GM23338 (cell line): ENCODE measurements around the gene CDV3. TPM values are rescaled to one million over a fixed set of nuclear protein-coding genes. Genes with fewer than 3 reads are reported as not detected.
"Not testable (repeated sequence)": the region's sequence is repeated elsewhere in the genome, so short reads cannot be mapped to it uniquely, and the experiment has no call there.

Experiments used
- ATAC-seq: fragments of 200-7000 bp; cut with Tn5 transposase; 3 replicates; pipeline ENCODE4 v1.9.1; 2020
- DNase-seq: peaks from one replicate; pipeline ENCODE4 v3.0.0-alpha.2; 2015; ENCODE audit warnings: low spot score
- H2AFZ ChIP-seq: fragments of 200-600 bp; sonication (generic); 2 replicates; pipeline ENCODE4 v1.8.0; 2016; ENCODE audit warnings: antibody characterized with exemption, mild to moderate bottlenecking, moderate library complexity
- H3F3A ChIP-seq: fragments of 200-600 bp; sonication (generic); replicated peaks from 2 replicates; pipeline ENCODE4 v1.8.0; 2017; ENCODE audit warnings: antibody characterized with exemption, mixed run types, low read depth
- H3K27ac ChIP-seq: fragments of 200-600 bp; sonication (generic); 2 replicates; pipeline ENCODE4 v1.6.1; 2016; ENCODE audit warnings: low read depth
- H3K27me3 ChIP-seq: fragments of 200-600 bp; sonication (generic); 2 replicates; pipeline ENCODE4 v1.8.0; 2016; ENCODE audit warnings: mild to moderate bottlenecking, mixed run types, moderate library complexity; ENCODE audit not compliant: insufficient read depth
- H3K36me3 ChIP-seq: fragments of 200-600 bp; sonication (generic); 2 replicates; pipeline ENCODE4 v1.8.0; 2016; ENCODE audit warnings: mild to moderate bottlenecking; ENCODE audit not compliant: insufficient read depth
- H3K4me1 ChIP-seq: fragments of 200-600 bp; sonication (generic); 2 replicates; pipeline ENCODE4 v1.8.0; 2016; ENCODE audit warnings: mild to moderate bottlenecking, moderate library complexity; ENCODE audit not compliant: insufficient read depth
- H3K4me2 ChIP-seq: fragments of 200-600 bp; sonication (generic); 2 replicates; pipeline ENCODE4 v1.7.1; 2017; ENCODE audit warnings: mixed run types
- H3K4me3 ChIP-seq: fragments of 200-600 bp; sonication (generic); 2 replicates; pipeline ENCODE4 v1.6.1; 2016; ENCODE audit warnings: mixed run types
- H3K79me2 ChIP-seq: fragments of 200-600 bp; sonication (generic); replicated peaks from 2 replicates; pipeline ENCODE4 v1.8.0; 2017; ENCODE audit warnings: mild to moderate bottlenecking; ENCODE audit not compliant: insufficient read depth
- H3K9me2 ChIP-seq: fragments of 200-600 bp; sonication (generic); 2 replicates; pipeline ENCODE4 v1.8.0; 2017; ENCODE audit not compliant: insufficient read depth
- H4K20me1 ChIP-seq: fragments of 200-600 bp; sonication (generic); replicated peaks from 2 replicates; pipeline ENCODE4 v1.8.0; 2017; ENCODE audit warnings: mild to moderate bottlenecking; ENCODE audit not compliant: insufficient read depth
- H3K27ac Mint-ChIP-seq: 2 replicates; pipeline ENCODE4 v1.8.0; 2020; ENCODE audit warnings: inconsistent platforms, mild to moderate bottlenecking, moderate library complexity, mixed read lengths
- H3K27me3 Mint-ChIP-seq: 3 replicates; pipeline ENCODE4 v1.8.0; 2022; ENCODE audit warnings: low read depth, mild to moderate bottlenecking, moderate library complexity, mixed read lengths, inconsistent platforms; ENCODE audit not compliant: insufficient read depth, poor library complexity
- H3K36me3 Mint-ChIP-seq: 3 replicates; pipeline ENCODE4 v1.8.0; 2021; ENCODE audit warnings: low read depth, mild to moderate bottlenecking, inconsistent platforms, moderate library complexity, mixed read lengths
- H3K4me1 Mint-ChIP-seq: 3 replicates; pipeline ENCODE4 v1.8.0; 2020; ENCODE audit warnings: mild to moderate bottlenecking, inconsistent platforms, mixed read lengths
- H3K4me3 Mint-ChIP-seq: 3 replicates; pipeline ENCODE4 v1.8.0; 2021; ENCODE audit warnings: moderate library complexity, mild to moderate bottlenecking, inconsistent platforms, mixed read lengths
- H3K9me3 Mint-ChIP-seq: 3 replicates; pipeline ENCODE4 v1.8.0; 2020; ENCODE audit warnings: moderate library complexity, mild to moderate bottlenecking, inconsistent platforms, mixed read lengths
- JUNB ChIP-seq: IDR thresholded peaks from one replicate; pipeline ENCODE4 v1.6.1; 2016; ENCODE audit warnings: antibody characterized with exemption; ENCODE audit not compliant: unreplicated experiment
- POLR2AphosphoS5 ChIP-seq: IDR thresholded peaks from 2 replicates; pipeline ENCODE4 v1.6.1; 2016; ENCODE audit warnings: antibody characterized with exemption, low read depth
- REST ChIP-seq: IDR thresholded peaks from one replicate; pipeline ENCODE4 v1.6.1; 2018; ENCODE audit warnings: antibody characterized with exemption; ENCODE audit not compliant: unreplicated experiment
- ZNF462 ChIP-seq: fragments of 250-450 bp; sonication (Bioruptor Pico); IDR thresholded peaks from 2 replicates; pipeline ENCODE4 v1.5.0; 2020; ENCODE audit warnings: mild to moderate bottlenecking, moderate library complexity
- polyA plus RNA-seq: library from polyadenylated mRNA; unstranded; fragments of >200 nt; fragmentation: Nextera tagmentation; extraction: Ambion mirVana; gene quantifications from 2 replicates; pipeline ENCODE4 v1.2.1, GENCODE V29; 2016
- total RNA-seq: library from RNA; depleted of rRNA; stranded (reverse); fragments of >200 nt; shearing (Covaris generic); gene quantifications from 2 replicates; pipeline ENCODE4 v1.2.3, GENCODE V29; 2014

The CDV3 gene
- total and polyA plus RNA-seq, 2 experiments from 2014 or later, result 36.6 to 119 TPM

GRCh38 chr3:133540896-133541674 lies 32.4 kb upstream of the CDV3 start (continued):
- TF ChIP-seq REST, result no peak
- no peak for TF ChIP-seq ZNF462 (CRISPR knock-in tag)

DNA sequence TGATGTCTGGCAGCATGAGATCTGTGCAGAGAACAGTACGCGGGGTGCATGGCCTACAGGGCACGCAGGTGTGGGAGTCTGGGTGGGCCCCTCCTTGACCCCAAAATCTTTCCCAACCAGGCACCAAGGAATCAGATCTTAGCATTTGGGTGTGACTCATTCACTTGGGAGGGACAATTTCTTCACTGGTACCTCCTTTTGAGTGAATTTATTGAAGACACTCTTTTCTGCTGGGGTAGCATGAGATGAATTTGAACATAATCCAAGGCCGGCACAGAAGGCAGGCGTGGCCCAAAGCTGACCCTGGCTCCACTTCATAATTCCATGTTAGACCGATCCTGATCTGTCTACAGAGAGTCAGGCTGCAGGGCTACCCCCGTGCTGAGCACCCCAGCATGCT lies 30.6 kb upstream of the CDV3 start:
- Histone ChIP-seq H3K4me3 (no peak overlapping the region), H2AFZ (no peak overlapping the region; the same call in 1 of the 2 replicates), H3F3A (no peaks in the 10 kb centered on the region), H3K27ac (no peak overlapping the region), H3K36me3 (no peaks in the 10 kb centered on the region), H3K27me3 (no peaks in the 10 kb centered on the region), H3K9me2 (no peaks in the 10 kb centered on the region; the same call in 1 of the 2 replicates), H3K79me2 (no peaks in the 10 kb centered on the region), H3K4me2 (no peak overlapping the region), H4K20me1 (no peaks in the 10 kb centered on the region), H3K4me1 (peaks cover 7% of the 10 kb centered on the region; the same call in 1 of the 2 replicates)
- no peak overlapping the region for H3K4me3 Mint-ChIP-seq
- ATAC-seq, result no peak
- H3K36me3 Mint-ChIP-seq, result no peaks in the 10 kb centered on the region
- no peak overlapping the region for H3K27ac Mint-ChIP-seq
- no peak for DNase-seq
- TF ChIP-seq JUNB (no peak), POLR2AphosphoS5 (no peak)
- H3K4me1 Mint-ChIP-seq, result peaks cover 9% of the 10 kb centered on the region
- no peaks in the 10 kb centered on the region for H3K9me3 Mint-ChIP-seq
- H3K27me3 Mint-ChIP-seq, result no peaks in the 10 kb centered on the region

DNA sequence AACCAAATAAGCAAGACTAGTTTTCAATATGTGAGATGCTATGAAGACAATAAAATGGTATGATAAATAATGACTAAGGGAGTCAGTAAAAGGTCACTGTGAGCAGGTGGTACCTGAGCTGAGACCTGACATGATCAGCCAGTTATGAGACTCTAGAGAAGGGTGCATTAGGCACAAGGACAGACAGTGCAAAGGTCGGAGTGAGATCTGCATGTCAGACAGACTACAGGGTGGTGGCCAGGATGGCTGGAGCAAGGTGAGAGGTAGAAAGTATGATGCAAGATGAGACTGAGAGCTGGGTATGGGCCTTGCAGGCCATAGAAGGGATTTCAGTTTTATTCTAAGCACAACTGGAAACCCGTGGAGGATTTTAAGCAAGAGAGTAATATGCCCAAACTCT lies 28.5 kb upstream of the CDV3 start:
- H2AFZ ChIP-seq, H3K27me3 Mint-ChIP-seq, ATAC-seq, H3K27ac Mint-ChIP-seq, H3K9me2 ChIP-seq, H3K27ac ChIP-seq, H3K79me2 ChIP-seq, H4K20me1 ChIP-seq, H3K36me3 ChIP-seq, H3K36me3 Mint-ChIP-seq, DNase-seq, H3F3A ChIP-seq, H3K27me3 ChIP-seq, H3K4me3 Mint-ChIP-seq, H3K4me1 ChIP-seq, H3K4me2 ChIP-seq, H3K9me3 Mint-ChIP-seq, H3K4me3 ChIP-seq: not testable (repeated sequence)
- peaks cover 14% of the 10 kb centered on the region for H3K4me1 Mint-ChIP-seq
